DOHH2 (cell line): ENCODE measurements around the gene EPS8L3.

Source experiments
- EZH2phosphoT487 ChIP-seq: fragments of 200-600 bp; sonication (generic); IDR thresholded peaks from 2 replicates; pipeline ENCODE4 v1.6.1; 2017; ENCODE audit warnings: borderline replicate concordance, mild to moderate bottlenecking, antibody characterized with exemption, low read length, moderate library complexity, mixed read lengths
- TF ChIP-seq, protein P1 (sequence below): fragments of 200-600 bp; sonication (generic); IDR thresholded peaks from one replicate; pipeline ENCODE4 v1.5.1; 2014; ENCODE audit warnings: antibody characterized with exemption, mild to moderate bottlenecking, low read depth, low read length; ENCODE audit not compliant: poor library complexity, severe bottlenecking

DNA sequence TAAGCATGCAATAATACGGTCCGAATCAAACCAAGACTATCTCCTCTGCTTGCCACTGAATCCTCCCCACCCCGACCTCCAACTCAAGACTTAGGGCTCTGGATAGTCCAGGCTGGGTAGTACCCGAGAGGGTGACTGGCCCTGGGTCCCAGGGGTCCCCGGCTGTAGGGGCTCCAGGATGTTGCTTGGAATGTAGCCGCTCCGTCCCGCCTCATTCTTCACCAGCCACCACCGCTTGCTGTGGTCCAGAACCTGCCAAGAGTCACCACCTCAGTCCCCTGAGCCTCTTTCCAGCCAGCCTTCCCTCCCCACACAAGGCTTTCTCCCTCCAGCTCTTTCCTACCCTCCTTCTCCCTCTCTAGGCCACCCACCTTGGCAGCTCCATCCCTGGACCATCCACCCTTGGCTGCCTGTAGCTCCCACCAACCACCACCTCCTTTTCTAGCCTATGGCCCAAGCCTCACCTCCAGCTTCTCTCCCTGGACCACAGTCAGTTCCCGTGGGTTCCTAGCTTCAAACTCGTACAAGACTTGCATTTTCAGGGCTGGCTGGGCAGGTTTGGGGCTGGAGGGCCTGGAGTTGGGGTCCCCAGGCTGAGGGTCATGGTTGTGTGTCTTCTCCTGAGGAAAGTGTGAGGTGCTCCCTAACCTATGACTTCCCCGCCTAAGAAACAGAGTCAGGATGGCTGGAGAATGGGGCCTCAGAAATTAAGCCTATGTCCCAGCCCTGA lies 12.0 kb downstream of the EPS8L3 start:
- TF ChIP-seq, protein P1, sequence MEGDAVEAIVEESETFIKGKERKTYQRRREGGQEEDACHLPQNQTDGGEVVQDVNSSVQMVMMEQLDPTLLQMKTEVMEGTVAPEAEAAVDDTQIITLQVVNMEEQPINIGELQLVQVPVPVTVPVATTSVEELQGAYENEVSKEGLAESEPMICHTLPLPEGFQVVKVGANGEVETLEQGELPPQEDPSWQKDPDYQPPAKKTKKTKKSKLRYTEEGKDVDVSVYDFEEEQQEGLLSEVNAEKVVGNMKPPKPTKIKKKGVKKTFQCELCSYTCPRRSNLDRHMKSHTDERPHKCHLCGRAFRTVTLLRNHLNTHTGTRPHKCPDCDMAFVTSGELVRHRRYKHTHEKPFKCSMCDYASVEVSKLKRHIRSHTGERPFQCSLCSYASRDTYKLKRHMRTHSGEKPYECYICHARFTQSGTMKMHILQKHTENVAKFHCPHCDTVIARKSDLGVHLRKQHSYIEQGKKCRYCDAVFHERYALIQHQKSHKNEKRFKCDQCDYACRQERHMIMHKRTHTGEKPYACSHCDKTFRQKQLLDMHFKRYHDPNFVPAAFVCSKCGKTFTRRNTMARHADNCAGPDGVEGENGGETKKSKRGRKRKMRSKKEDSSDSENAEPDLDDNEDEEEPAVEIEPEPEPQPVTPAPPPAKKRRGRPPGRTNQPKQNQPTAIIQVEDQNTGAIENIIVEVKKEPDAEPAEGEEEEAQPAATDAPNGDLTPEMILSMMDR, result no peak
- no peak for TF ChIP-seq EZH2phosphoT487
